Left kidney (tissue), 2 donors: ENCODE results near the gene ZFP62. TPM values are rescaled to one million over a fixed set of nuclear protein-coding genes. Genes with fewer than 3 reads are reported as not detected.

ENCODE experiments used
- DNase-seq: peaks from one replicate; pipeline ENCODE4 v3.0.0-alpha.2; 2013
- polyA plus RNA-seq: library from polyadenylated mRNA; unstranded; fragments of 120-200 nt; gene quantifications from one replicate; pipeline ENCODE4 v1.2.1, GENCODE V29; 2013; ENCODE audit not compliant: insufficient read length

The ZFP62 gene
- polyA plus RNA-seq, 1 donor, result 74.6 TPM

GRCh38 chr5:180811623-180812124, 49.4 kb downstream of the ZFP62 start:
- DNase-seq, result no peak

- no peak for DNase-seq
Observed at GRCh38 chr5:180810959-180811622, 50.0 kb downstream of the ZFP62 start.

- peak; percentile 95 for DNase-seq
Observed at GRCh38 chr5:180810210-180810958, 50.7 kb downstream of the ZFP62 start.

- peak; percentile 82 for DNase-seq
Observed at GRCh38 chr5:180809403-180810209, 51.5 kb downstream of the ZFP62 start.

- DNase-seq, result no peak
Observed at GRCh38 chr5:180808461-180809000, 52.5 kb downstream of the ZFP62 start.

GRCh38 chr5:180807654-180808414, 53.2 kb downstream of the ZFP62 start:
- DNase-seq, result no peak

GRCh38 chr5:180807046-180807445, 54.0 kb downstream of the ZFP62 start:
- no peak for DNase-seq

- DNase-seq, result no peak
Observed at GRCh38 chr5:180806351-180807011, 54.6 kb downstream of the ZFP62 start.

GRCh38 chr5:180804129-180804618, 56.9 kb downstream of the ZFP62 start:
- no peak for DNase-seq

- no peak for DNase-seq
Observed at GRCh38 chr5:180803181-180804128, 57.6 kb downstream of the ZFP62 start.

- DNase-seq, result no peak
Observed at GRCh38 chr5:180802325-180803180, 58.5 kb downstream of the ZFP62 start, which contains the start of gene MGAT1. TSS of gene MGAT1 (minus strand) at chr5:180802806. CDS start at chr5:180792971, 9,835 bp downstream.

- no peak for DNase-seq
Observed at GRCh38 chr5:180801596-180802324, 59.3 kb downstream of the ZFP62 start.

- no peak for DNase-seq
Observed at GRCh38 chr5:180799902-180800801, 60.9 kb downstream of the ZFP62 start.

GRCh38 chr5:180799194-180799593, 61.9 kb downstream of the ZFP62 start:
- no peak for DNase-seq

GRCh38 chr5:180798193-180798592, 62.9 kb downstream of the ZFP62 start:
- no peak for DNase-seq
